NCI-H1417 (cell line): ENCODE data around the gene RYR2.
"Not testable (repeated sequence)": the region's sequence is repeated elsewhere in the genome, so short reads cannot be mapped to it uniquely, and the experiment has no call there.

ENCODE experiments used
- DNase-seq, 3 experiments: peaks; one replicate each; lab custom pipeline; 2025; lab: John Stamatoyannopoulos, UW

RYR2 gene

DNA sequence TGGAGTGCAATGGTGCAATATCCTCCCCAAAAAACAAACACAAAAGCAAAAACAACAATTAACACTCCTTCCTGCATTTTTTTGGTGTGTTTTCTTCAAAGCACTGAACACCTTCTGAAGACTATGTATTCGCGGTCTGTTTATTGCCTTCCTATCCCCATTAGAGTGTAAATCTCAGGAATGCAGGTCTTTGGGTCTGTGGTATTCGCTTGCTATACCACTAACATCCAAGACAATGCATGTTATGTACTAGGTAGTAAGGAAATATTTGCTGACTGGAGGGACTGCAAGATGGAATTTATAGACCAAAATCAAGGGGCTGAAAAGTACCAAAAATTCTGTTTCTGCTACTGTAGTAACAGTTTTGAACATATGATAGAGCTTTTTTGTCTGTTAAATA, 299.4 kb downstream of the RYR2 start:
- no peak for DNase-seq

- no peak for DNase-seq
Measured at GRCh38 chr1:237342730-237343129, 300.7 kb downstream of the RYR2 start.

DNA sequence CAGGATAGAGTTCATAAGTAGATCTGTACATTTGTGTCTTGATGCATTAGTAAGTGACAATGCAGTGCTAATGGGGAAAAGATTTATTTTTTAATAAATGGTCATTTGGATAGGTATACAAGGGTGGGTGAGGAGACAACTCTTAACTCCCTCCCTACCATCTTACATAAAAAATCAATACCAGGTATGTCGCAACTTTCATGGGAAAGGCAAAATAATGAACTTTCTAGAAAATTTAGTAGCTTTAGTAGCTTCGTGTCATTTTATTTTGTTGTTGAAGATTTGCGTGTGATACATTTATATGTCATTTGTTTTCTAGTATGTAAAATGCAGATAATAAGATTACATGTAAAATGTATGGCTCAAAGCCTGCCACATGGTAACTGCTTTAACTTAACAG, 310.8 kb downstream of the RYR2 start:
- DNase-seq: no peak

DNA sequence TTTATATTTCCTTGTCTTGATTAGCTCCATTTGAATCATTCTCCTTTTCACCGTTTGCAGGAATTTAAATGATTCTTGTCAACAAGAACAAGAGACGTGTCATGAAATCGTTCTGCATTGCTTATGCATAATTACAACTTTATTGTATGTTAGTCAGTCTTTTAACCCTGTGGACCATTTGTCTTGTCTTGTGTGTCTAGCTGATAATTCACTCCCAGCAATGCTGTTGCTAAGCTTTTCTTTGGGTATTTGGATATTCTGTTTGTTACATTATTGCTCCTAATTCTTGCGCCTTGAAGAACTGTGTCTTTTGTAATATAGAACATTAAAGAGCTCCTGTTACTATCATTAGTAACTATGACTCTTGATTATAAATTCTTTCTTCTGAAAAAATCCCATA, 311.9 kb downstream of the RYR2 start:
- no peak for DNase-seq

DNA sequence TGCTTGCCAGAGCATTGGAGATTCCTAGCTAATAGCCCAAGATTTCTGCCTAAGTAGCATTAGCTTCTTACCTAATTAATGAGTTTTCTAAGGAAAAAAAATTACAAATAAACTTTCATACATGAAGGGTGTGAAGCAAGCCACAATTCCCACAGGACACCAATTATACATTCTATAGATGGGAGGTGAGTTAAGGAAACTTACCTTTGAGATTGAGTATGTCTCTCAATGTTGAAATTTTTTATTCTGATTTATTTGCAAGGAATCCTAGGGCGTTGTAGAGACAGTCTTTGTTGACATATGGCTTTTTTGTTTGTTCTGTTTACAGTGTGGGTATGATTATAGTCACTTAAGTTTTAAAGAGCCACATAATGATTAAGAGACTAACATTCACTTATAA, 313.0 kb downstream of the RYR2 start:
- DNase-seq: no peak

GRCh38 chr1:237358555-237358954, 316.6 kb downstream of the RYR2 start:
- no peak for DNase-seq

GRCh38 chr1:237367758-237368157, 325.8 kb downstream of the RYR2 start:
- DNase-seq: no peak

DNA sequence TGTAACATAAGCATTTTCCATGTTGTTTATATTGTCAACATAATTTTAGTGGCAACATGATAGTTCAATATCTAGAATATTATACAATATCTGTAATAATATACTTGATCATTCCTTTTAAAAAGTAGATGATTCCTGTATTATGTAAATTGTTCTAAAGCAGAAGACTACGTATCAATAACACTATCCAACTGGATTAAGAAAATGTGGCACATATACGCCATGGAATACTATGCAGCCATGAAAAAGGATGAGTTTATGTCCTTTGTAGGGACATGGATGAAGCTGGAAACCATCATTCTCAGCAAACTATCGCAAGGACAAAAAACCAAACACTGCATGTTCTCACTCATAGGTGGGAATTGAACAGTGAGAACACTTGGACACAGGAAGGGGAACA, 329.5 kb downstream of the RYR2 start:
- not testable (repeated sequence) for DNase-seq

- no peak for DNase-seq
Measured at GRCh38 chr1:237383791-237384190, 341.8 kb downstream of the RYR2 start.

DNA sequence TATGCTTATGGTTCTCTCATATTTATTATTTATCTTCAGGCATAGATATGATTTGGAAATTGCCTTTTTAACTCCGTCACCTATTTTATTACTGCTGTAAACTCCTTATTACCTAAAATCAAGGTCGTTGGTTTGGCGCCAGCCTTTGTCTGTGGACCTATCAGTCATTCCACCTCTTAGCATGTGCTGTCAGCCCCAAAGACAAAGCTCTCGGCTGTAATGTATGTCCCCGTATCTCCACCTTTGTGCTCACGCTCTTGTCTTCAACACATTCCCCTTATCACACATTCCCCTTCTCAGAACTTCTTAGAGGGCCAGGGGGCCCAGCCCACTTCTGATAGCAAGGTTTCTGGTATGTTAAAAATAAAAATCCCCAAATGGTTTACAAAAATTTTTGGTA, 342.2 kb downstream of the RYR2 start:
- no peak for DNase-seq

DNA sequence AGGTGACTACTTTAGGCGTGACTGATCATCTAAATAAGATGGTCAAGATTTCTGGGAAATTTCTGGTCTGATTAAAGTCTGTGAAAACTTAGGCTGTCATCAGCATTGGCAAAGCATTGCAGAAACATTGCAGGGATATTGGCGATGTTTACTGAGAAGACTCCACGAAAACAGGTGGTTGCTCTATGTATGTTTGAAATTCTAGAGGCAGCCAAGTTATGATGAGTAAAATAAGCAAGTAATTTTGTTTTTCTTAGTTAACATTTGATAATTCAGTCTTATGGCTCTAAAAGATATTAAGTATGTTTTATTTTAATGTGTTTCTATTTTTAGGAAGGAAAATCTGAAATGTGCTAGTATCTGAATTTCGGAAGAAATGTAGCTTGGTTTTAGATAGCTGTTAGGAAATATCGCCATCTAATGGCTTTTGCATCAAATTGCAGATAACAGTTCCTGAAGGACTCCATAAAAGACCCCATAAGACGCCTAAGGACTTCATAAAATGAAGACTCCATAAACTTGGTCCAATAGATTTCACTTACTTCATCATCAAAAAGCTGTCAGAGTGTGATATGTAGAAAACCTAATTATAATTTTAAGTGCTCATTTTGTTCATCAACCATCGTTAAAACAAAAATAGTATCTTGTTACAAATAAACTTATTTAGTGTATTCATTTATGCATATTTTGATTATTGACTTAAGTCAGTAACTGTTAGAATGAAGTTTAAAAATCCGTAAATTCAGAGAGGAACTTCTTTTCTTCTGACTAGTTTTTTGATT, 344.6 kb downstream of the RYR2 start:
- DNase-seq: peak in 2 of 3 experiments; percentile 1 to 8

DNA sequence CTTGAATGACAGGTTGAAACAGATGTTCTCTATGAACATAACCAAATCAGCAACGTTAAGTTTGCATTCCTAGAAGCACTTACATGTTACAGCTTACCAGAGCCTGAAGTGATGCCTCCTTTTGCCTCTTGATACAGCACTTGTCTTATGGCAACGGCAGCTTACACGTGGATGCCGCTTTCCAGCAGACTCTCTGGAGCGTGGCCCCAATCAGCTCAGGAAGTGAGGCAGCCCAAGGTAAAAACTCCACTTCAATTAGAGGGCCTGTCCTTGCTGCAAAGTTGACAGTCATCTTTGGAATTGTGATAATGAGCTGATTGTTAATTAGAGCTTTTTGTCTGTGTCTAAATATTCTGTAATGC, 345.1 kb downstream of the RYR2 start:
- DNase-seq: no peak

GRCh38 chr1:237390823-237391222, 348.8 kb downstream of the RYR2 start:
- DNase-seq: no peak

DNA sequence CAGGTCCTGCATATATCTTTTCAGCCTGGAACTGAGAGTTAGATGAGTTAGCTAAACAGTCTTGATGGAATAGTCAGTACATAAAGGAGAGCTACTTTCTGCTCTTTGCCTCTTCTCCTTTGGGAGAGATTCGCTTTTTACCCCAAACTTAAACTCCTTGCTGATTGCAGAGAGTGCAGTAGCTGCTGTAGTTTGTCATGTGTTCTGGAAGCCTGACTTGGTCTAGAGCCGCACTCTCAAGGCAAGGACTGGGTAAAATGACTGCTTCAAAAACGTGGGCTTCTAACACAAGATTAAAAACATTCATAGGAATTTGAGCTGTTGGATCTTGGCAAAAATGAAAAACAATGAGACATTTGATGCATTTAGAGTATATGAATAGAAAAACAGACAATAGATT, 351.6 kb downstream of the RYR2 start:
- no peak for DNase-seq

DNA sequence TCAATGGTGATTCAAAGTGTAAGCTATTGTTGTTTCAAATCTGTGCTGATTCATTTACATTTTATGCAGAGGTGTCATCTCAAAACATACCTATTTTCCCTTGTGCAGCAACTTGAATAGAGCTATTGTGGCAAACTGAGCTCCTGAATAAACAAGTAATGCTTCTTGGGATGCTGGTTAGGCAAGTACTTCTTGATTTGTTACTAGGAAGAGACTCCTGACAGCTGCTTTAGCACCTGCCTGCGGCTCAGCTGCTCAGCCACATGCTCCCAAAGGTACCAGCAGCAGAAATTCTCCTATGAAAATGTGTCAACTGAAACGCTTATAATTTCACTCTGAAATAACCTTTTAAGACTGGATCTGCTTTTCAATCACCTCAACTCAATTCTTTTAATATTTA, 352.3 kb downstream of the RYR2 start:
- DNase-seq: no peak

- DNase-seq: no peak
Measured at GRCh38 chr1:237396426-237396825, 354.4 kb downstream of the RYR2 start.

GRCh38 chr1:237398751-237399150, 356.8 kb downstream of the RYR2 start:
- DNase-seq: no peak

DNA sequence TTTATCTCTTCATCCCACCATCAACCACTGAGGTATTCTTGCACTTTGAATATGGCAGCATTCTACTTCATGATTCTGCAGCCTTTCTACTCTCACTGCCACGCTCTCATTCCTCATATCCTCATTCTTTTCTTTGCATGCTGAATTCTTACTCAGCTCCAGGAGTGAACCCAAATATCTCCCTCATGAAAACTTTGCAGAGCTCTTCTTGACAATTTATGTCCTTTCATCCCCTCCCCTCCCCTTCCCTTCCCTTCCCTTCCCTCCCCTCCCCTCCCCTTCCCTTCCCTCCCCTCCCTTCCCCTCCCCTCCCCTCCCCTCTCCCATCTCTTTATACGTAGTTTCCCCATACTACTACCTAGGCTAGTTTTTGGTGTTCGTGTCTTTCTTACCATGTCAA, 363.9 kb downstream of the RYR2 start:
- DNase-seq: no peak

GRCh38 chr1:237411621-237412020, 369.6 kb downstream of the RYR2 start:
- DNase-seq: no peak

GRCh38 chr1:237416924-237417655, 375.1 kb downstream of the RYR2 start:
- no peak for DNase-seq

DNA sequence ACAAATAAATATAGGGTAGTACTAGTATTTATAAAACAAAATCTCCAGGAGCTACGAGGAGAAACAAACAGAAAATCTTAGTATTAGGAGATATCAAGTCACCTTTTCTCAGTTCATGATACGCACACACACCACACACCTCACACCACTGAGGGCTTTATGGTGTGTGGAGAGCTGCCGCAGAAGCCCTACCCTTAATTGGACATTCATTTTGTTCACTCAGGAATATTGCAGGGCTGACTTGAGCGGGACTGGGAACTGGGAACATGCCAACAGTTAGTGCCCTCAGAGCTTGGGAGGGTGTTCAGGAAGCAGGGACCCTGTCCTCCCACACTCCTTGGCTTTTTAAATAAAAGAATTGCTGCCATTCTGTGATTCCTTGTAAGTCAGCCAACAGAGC, 386.8 kb downstream of the RYR2 start:
- DNase-seq: no peak

- no peak for DNase-seq
Measured at GRCh38 chr1:237429252-237429651, 387.3 kb downstream of the RYR2 start.

DNA sequence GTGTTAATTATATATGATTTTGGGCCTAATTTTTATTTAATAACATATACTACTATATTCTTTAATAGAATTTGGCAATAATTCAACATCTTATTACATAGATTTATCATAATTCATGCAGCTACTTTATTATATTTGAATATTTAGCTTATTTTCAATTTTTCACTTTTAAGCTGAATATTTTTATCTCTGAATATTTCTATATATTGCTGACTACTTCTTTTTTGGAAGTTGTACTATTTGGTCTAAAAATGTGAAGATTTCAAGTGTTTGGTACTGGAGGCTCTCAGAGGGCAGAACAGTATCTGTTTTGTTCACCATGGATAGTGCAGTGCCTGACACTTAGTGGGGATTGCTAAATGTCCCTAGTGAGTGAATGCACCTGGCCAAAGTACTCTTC, 389.5 kb downstream of the RYR2 start:
- no peak for DNase-seq

- no peak for DNase-seq
Measured at GRCh38 chr1:237440346-237440745, 398.4 kb downstream of the RYR2 start.
